Measurements from ENCODE around the gene KCNT1. TPM values are rescaled to one million over a fixed set of nuclear protein-coding genes. Genes with fewer than 3 reads are reported as not detected.

The KCNT1 gene
- total RNA-seq, 1 experiment from 2014 or later: not detected

DNA sequence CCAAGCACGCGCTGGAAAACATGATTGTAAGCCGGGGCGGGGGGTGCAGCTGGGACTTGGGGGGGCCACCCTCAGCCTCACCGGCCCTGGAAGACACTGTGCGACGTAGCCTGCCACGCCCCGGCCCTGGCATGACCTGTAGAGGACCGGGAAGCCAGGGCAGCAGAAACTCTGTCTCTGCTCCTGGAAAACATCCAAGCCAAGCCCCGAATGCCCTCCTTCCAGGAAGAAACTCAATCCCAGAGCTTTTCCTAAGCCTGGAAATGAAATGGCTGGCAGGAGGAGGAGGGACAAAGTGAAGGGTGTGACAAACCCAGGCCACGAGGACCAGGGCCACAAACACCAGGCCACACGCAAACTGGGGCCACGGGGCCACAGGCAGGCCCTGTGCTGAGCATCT, 55.4 kb downstream of the KCNT1 start:
- H3K27me3 ChIP-seq (replicated peaks): no peaks in the 10 kb centered on the region
- no peaks in the 10 kb centered on the region for H3K9me3 ChIP-seq (replicated peaks)
- H3K27ac ChIP-seq: no peak overlapping the region
- no peak for DNase-seq (ENCODE audit: low read depth in 1 of 2, low spot score in 2 of 2)
- no peaks in the 10 kb centered on the region for H3K36me3 ChIP-seq
- H3K4me3 ChIP-seq: no peak overlapping the region
- no peaks in the 10 kb centered on the region for H3K4me1 ChIP-seq (replicated peaks)

DNA sequence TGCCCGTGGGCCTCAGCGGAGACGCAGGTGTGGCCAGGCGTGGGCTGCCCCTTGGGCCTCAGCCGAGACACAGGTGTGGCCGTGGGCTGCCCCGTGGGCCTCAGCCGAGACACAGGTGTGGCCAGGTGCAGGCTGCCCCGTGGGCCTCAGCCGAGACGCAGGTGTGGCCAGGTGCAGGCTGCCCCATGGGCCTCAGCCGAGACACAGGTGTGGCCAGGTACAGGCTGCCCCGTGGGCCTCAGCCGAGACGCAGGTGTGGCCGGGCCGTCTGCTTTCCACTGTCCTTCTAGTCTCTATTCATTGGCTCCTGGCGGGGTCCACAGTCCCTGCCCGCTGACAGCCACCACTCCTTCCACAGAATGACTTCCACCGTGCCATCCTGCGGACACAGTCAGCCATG, 56.1 kb downstream of the KCNT1 start:
- no peaks in the 10 kb centered on the region for H3K9me3 ChIP-seq (replicated peaks)
- H3K4me1 ChIP-seq (replicated peaks): no peaks in the 10 kb centered on the region

DNA sequence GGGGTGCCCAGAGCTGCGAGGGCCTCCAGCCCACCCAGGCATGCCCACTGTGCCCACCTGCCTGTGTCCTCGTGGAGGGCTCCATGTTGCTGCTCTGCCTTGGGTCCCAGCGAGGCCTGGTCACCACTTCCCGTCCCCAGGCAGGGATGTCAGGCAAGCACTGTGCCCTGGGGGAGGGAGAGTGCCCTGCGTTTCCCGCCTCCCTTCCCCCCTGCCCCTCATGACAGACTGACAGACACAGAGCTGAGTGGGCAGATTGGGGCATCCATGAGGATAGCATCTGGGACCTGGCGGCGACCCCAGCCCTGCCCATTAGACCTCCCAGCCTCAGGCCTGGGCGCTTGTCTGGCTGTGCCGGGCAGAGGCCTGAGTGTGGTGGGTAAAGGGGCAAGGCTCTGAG, 56.9 kb downstream of the KCNT1 start:
- Histone ChIP-seq H3K4me1 (replicated peaks) (no peaks in the 10 kb centered on the region), H3K9me3 (replicated peaks) (no peaks in the 10 kb centered on the region; the same call in 1 of the 2 replicates), H3K36me3 (no peaks in the 10 kb centered on the region), H3K4me3 (no peak overlapping the region), H3K27ac (no peak overlapping the region), H3K27me3 (replicated peaks) (no peaks in the 10 kb centered on the region)
- DNase-seq (ENCODE audit: low read depth in 1 of 2, low spot score in 2 of 2): no peak

More for the DNA sequence above, 56.1 kb downstream of the KCNT1 start:
- no peak for DNase-seq (ENCODE audit: low read depth in 1 of 2, low spot score in 2 of 2)
- Histone ChIP-seq H3K27ac (no peak overlapping the region), H3K36me3 (no peaks in the 10 kb centered on the region), H3K27me3 (replicated peaks) (no peaks in the 10 kb centered on the region), H3K4me3 (no peak overlapping the region)

DNA sequence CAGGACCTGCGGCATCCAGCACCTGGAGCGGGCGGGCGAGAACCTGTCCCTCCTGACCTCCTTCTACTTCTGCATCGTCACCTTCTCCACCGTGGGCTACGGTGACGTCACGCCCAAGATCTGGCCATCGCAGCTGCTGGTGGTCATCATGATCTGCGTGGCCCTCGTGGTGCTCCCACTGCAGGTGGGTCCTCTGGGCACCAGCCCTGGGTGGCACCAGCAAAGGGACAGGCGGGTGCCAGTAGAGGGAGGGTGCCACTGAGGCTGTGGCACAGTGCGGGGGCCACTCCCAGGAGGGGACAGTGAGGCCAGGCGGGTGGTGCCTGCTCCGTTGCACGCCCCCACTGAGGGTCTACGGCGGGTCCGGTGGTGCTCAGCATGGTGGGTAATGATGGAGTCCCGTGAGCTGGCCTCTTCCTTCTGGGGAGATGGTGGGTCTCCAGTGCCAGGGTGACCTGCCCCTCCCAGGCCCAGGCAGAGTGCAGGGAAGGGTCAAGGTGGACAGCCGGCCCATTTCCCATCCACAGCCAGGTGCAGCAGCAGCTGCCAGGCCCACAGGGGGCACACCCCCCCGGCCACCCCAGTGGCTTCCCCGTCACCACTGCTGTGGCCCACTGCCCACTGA, 57.8 kb downstream of the KCNT1 start:
- H3K27me3 ChIP-seq (replicated peaks): no peaks in the 10 kb centered on the region

DNA sequence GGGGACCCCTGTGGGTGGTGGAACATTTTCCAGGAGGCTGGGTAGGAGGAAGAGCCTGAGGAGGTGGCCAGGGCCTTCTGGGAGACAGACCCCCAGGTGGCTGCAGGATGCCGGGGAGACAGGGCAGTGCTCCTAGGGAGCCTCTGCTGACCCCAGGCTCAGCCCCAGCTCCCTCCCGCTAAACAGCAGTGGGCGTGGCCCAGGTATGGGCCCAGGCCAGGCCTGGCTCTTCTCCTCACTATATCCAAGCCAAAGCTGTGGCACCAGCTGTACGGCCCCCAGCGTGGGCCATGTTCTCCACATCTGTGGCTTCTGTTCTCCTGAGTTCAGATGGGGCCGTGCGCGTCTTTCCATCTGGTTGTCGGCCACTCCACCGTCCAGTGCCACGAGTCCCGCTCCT, 58.5 kb downstream of the KCNT1 start:
- no peaks in the 10 kb centered on the region; the same call in 1 of the 2 replicates for H3K9me3 ChIP-seq (replicated peaks)
- H3K27me3 ChIP-seq (replicated peaks): no peaks in the 10 kb centered on the region
- H3K27ac ChIP-seq: no peak overlapping the region
- no peaks in the 10 kb centered on the region for H3K36me3 ChIP-seq
- no peaks in the 10 kb centered on the region for H3K4me1 ChIP-seq (replicated peaks)
- no peak for DNase-seq (ENCODE audit: low read depth in 1 of 2, low spot score in 2 of 2)
- no peak overlapping the region for H3K4me3 ChIP-seq

More for the DNA sequence above, 57.8 kb downstream of the KCNT1 start:
- Histone ChIP-seq H3K27ac (no peak overlapping the region), H3K36me3 (no peaks in the 10 kb centered on the region), H3K4me1 (replicated peaks) (no peaks in the 10 kb centered on the region), H3K4me3 (no peak overlapping the region), H3K9me3 (replicated peaks) (no peaks in the 10 kb centered on the region; the same call in 1 of the 2 replicates)
- no peak for DNase-seq (ENCODE audit: low read depth in 1 of 2, low spot score in 2 of 2)

DNA sequence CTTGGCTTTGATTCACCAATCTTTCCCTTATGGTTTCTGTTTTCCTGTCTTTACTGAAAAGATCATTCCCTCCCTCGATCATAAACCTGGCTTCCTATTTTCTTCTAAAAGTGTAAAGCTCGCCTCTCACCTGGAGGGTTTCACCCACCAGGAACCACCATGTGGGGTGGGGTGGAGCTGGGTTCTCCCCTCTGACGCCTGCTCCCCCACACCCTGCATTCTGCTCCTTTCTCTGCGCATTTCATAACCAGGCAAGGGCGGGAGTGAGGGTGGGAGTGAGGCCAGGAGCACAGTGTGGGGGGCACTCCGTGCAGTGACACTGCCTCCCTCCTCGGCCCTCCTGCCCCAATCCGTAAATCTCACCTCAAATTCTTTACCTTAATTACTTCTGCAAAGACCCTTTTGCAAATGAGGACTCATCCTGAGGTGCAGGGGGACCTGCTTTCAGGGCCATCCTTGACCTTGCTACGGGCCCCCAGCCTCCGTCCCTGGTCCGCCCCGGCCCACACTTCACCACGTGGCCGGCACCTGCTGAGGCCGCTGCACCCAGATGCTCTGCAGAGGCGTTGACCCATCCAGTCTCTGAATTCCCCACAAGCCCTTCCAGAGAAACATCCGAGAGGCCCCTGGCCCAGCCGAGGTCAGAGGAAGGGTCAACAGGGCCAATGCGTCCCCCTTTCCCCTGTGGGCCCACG, 59.3 kb downstream of the KCNT1 start:
- Histone ChIP-seq H3K9me3 (replicated peaks) (no peaks in the 10 kb centered on the region; the same call in none of the 2 replicates), H3K27ac (no peak overlapping the region), H3K4me1 (replicated peaks) (no peaks in the 10 kb centered on the region), H3K27me3 (replicated peaks) (no peaks in the 10 kb centered on the region), H3K36me3 (no peaks in the 10 kb centered on the region), H3K4me3 (no peak overlapping the region)
- no peak for DNase-seq (ENCODE audit: low read depth in 1 of 2, low spot score in 2 of 2)

DNA sequence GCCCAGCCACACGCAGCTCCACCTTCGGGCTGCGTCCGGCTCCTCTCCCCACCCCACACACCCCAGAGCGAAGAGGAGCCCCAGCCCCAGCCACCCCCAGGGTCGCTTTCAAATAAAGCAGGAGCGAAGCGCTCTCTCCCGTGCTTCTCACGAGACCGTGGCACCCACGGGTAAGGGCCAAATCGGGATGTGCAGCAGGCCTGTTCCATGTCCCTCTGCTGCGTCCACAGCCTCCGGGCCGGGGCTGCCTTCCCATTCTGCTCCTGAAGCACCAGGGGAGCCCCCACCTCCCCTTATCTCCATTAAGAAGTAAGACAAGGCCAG, 59.8 kb downstream of the KCNT1 start:
- H3K4me3 ChIP-seq: no peak overlapping the region
- no peaks in the 10 kb centered on the region for H3K4me1 ChIP-seq (replicated peaks)
- no peak for DNase-seq (ENCODE audit: low read depth in 1 of 2, low spot score in 2 of 2)
- H3K27me3 ChIP-seq (replicated peaks): no peaks in the 10 kb centered on the region
- no peaks in the 10 kb centered on the region for H3K36me3 ChIP-seq
- H3K9me3 ChIP-seq (replicated peaks): no peaks in the 10 kb centered on the region; the same call in none of the 2 replicates
- H3K27ac ChIP-seq: no peak overlapping the region

DNA sequence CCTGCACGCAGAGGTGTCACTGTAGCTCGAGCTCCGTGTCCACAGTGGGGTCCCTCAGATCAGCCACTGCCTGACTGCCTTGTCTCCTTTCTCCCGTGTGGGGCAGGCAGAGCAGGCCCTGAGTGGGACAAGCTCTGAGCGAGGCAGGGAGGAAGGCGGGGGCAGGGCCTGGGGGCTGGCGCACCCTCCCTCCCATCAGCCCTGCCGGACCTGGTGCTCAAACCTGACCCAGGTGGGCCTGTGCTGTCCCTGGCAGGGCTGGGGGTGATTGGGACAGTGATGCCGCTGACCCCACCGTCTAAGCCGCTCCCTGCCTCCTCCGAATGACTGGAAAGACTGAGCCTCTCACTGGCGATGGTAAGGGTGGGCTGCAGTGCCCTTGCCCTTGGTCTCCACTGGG, 60.9 kb downstream of the KCNT1 start:
- H3K9me3 ChIP-seq (replicated peaks): peaks cover 4% of the 10 kb centered on the region
- no peaks in the 10 kb centered on the region for H3K4me1 ChIP-seq (replicated peaks)
- H3K27me3 ChIP-seq (replicated peaks): no peaks in the 10 kb centered on the region
- H3K27ac ChIP-seq: no peak overlapping the region
- H3K36me3 ChIP-seq: no peaks in the 10 kb centered on the region
- H3K4me3 ChIP-seq: no peak overlapping the region
- no peak for DNase-seq (ENCODE audit: low read depth in 1 of 2, low spot score in 2 of 2)

DNA sequence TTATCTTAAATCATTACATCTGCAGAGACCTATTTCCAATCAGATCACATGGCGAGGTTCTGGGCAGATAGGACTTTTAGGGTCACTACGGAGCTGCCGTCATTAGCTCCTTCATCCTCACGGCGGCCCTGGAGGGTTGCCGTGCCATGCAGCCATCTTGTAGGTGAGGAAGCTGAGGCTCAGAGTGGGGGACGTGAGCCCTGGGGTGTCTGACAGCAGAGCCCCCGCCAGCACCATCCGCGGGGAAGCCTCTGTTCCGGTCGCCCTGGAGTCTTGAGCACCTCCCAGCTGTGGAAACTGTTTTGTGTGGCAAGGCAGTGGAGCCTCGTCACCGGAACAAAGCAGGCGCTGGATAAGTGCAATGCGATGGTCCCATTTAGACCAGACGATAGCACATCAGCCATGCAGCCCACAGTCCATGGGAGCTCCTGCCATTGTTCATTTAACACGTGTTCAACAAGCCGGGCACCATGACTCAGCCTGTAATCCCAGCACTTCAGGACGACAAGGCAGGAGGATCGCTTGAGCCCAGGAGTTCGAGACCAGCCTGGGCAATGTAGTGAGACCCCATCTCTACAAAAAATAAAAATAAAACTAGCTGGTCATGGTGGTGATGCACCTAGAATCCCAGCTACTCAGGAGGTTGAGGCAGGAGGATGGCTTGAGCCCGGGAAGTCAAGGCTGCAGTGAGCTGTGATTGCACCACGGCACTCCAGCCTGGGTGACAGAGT, 61.9 kb downstream of the KCNT1 start:
- Histone ChIP-seq H3K27me3 (replicated peaks) (no peaks in the 10 kb centered on the region), H3K4me3 (no peak overlapping the region), H3K4me1 (replicated peaks) (no peaks in the 10 kb centered on the region), H3K27ac (no peak overlapping the region), H3K9me3 (replicated peaks) (peaks cover 4% of the 10 kb centered on the region), H3K36me3 (no peaks in the 10 kb centered on the region)
- DNase-seq (ENCODE audit: low read depth in 1 of 2, low spot score in 2 of 2): no peak

DNA sequence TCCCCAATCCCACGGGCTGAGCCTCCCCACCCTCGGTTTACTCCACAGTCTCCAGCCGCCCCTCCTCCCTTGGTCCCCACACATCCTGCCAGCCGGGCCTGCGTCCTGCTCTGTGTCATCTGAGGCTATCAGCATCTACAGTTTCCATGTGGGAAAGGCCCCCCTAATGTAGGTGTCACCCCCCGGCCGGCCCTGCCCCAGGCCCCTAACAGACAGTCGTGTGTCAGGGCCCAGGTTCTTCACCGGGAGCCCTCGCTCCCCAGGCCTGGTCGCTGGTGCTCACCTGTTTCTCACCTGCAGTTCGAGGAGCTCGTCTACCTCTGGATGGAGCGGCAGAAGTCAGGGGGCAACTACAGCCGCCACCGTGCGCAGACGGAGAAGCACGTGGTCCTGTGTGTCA, 62.7 kb downstream of the KCNT1 start:
- H3K9me3 ChIP-seq (replicated peaks): peaks cover 4% of the 10 kb centered on the region
- H3K27ac ChIP-seq: no peak overlapping the region
- H3K4me3 ChIP-seq: no peak overlapping the region
- no peaks in the 10 kb centered on the region for H3K4me1 ChIP-seq (replicated peaks)
- no peaks in the 10 kb centered on the region for H3K36me3 ChIP-seq
- DNase-seq (ENCODE audit: low read depth in 1 of 2, low spot score in 2 of 2): no peak
- H3K27me3 ChIP-seq (replicated peaks): no peaks in the 10 kb centered on the region

DNA sequence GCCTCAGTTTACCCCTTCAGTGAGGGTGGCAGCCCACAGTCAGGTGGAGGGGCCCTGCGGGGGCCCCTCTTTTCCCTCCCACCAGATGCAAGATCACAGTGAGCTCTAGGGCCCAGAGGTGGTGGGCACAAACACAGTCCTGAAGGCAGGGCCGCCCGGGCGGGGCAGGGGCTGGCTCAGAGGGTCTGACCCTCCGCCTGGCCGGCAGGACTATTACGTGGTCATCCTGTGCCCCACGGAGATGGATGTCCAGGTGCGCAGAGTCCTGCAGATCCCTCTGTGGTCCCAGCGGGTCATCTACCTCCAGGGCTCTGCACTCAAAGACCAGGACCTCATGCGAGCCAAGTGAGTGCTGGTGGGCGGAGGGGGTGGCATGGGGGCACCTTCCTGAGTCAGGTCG, 63.4 kb downstream of the KCNT1 start:
- Histone ChIP-seq H3K27me3 (replicated peaks) (no peaks in the 10 kb centered on the region), H3K9me3 (replicated peaks) (peaks cover 4% of the 10 kb centered on the region), H3K4me1 (replicated peaks) (no peaks in the 10 kb centered on the region), H3K27ac (no peak overlapping the region), H3K36me3 (no peaks in the 10 kb centered on the region), H3K4me3 (no peak overlapping the region)
- no peak for DNase-seq (ENCODE audit: low read depth in 1 of 2, low spot score in 2 of 2)

DNA sequence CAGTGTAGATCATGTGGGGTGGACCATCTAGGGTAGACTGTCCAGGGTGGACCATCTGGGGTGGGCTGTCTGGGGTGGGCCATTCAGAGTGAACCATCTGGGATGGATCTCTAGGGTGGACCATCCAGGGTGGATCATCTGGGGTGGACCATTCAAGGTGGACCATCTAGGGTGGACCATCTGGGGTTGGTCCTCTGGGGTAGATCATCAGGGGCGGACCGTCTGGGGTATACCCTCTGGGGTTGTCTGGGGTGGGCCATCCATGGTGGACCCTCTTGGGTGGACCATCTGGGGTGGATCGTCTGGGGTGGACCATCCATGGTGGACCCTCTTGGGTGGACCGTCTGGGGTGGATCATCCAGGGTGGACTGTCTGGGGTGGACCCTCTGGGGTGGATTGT, 64.3 kb downstream of the KCNT1 start:
- no peaks in the 10 kb centered on the region for H3K4me1 ChIP-seq (replicated peaks)
- no peak for DNase-seq (ENCODE audit: low read depth in 1 of 2, low spot score in 2 of 2)
- H3K36me3 ChIP-seq: no peaks in the 10 kb centered on the region
- H3K4me3 ChIP-seq: no peak overlapping the region
- peaks cover 4% of the 10 kb centered on the region for H3K9me3 ChIP-seq (replicated peaks)
- no peak overlapping the region for H3K27ac ChIP-seq
- no peaks in the 10 kb centered on the region for H3K27me3 ChIP-seq (replicated peaks)

DNA sequence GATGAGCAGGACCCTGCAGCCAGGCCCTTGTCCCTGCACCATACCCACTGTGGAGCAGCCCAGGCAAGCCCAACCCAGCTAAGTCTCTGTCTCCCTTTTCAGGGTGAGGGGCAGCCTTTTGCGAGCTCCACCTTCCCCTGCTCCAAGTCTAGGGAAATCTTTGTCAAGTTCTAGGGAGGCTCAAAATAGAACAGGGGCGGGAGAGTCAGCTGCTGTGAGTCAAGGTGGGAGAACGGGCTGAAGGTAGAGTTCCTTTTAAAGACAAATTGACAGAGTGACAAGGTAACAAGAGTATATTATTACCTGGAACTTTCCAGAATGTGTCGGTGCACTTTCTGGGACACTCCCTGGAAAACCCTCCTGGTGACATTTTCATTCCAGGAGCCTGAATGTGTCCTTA, 64.7 kb downstream of the KCNT1 start:
- Histone ChIP-seq H3K4me1 (replicated peaks) (no peaks in the 10 kb centered on the region), H3K9me3 (replicated peaks) (peaks cover 4% of the 10 kb centered on the region), H3K36me3 (no peaks in the 10 kb centered on the region), H3K27me3 (replicated peaks) (no peaks in the 10 kb centered on the region), H3K4me3 (no peak overlapping the region), H3K27ac (no peak overlapping the region)
- no peak for DNase-seq (ENCODE audit: low read depth in 1 of 2, low spot score in 2 of 2)

DNA sequence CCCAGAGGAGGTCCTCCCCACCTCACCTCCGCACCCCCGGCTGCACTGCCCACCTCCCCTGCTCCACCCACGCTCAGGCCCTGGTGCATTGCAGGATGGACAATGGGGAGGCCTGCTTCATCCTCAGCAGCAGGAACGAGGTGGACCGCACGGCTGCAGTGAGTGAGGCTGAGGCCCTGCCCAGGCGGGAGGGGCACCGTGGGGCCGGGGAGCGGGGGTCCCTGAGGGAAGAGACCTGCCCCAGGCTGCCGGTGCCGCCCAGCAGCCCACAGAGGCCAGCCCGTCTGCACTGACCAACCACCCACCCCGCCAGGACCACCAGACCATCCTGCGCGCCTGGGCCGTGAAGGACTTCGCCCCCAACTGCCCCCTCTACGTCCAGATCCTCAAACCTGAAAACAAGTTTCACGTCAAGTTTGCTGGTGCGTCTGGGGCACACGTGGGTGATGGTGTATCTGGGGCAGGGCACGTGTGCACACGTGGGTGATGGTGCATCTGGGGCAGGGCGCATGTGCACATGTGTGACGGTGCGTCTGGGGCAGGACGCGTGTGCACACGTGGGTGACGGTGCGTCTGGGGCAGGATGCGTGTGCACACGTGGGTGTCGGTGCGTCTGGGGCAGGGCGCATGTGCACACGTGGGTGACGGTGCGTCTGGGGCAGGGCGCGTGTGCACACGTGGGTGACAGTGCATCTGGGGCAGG, 66.7 kb downstream of the KCNT1 start:
- no peak overlapping the region for H3K4me3 ChIP-seq
- DNase-seq (ENCODE audit: low read depth in 1 of 2, low spot score in 2 of 2): no peak
- no peaks in the 10 kb centered on the region for H3K36me3 ChIP-seq
- H3K27ac ChIP-seq: no peak overlapping the region
- no peaks in the 10 kb centered on the region for H3K4me1 ChIP-seq (replicated peaks)
- no peaks in the 10 kb centered on the region for H3K27me3 ChIP-seq (replicated peaks)
- peaks cover 4% of the 10 kb centered on the region for H3K9me3 ChIP-seq (replicated peaks)

Measured in SJSA1 (cell line).